Lung microvascular endothelial cell (primary cell): ENCODE results near the gene MOV10. TPM values are rescaled to one million over a fixed set of nuclear protein-coding genes. Genes with fewer than 3 reads are reported as not detected.
"Not testable (repeated sequence)": the region's sequence is repeated elsewhere in the genome, so short reads cannot be mapped to it uniquely, and the experiment has no call there.

Experiments used
- DNase-seq, 2 donors: peaks; one replicate each; pipeline versions ENCODE4 v3.0.0 to v3.0.0-alpha.2; 2010; ENCODE audit warnings: low read depth in 2 of 2
- total RNA-seq: library from RNA; depleted of rRNA; stranded (reverse); fragments of >200 nt; gene quantifications from 2 replicates; pipeline ENCODE4 v1.2.1, GENCODE V29; 2014

Gene MOV10, protein sequence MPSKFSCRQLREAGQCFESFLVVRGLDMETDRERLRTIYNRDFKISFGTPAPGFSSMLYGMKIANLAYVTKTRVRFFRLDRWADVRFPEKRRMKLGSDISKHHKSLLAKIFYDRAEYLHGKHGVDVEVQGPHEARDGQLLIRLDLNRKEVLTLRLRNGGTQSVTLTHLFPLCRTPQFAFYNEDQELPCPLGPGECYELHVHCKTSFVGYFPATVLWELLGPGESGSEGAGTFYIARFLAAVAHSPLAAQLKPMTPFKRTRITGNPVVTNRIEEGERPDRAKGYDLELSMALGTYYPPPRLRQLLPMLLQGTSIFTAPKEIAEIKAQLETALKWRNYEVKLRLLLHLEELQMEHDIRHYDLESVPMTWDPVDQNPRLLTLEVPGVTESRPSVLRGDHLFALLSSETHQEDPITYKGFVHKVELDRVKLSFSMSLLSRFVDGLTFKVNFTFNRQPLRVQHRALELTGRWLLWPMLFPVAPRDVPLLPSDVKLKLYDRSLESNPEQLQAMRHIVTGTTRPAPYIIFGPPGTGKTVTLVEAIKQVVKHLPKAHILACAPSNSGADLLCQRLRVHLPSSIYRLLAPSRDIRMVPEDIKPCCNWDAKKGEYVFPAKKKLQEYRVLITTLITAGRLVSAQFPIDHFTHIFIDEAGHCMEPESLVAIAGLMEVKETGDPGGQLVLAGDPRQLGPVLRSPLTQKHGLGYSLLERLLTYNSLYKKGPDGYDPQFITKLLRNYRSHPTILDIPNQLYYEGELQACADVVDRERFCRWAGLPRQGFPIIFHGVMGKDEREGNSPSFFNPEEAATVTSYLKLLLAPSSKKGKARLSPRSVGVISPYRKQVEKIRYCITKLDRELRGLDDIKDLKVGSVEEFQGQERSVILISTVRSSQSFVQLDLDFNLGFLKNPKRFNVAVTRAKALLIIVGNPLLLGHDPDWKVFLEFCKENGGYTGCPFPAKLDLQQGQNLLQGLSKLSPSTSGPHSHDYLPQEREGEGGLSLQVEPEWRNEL
- 35.5 and 39.5 TPM in 2 replicates for total RNA-seq

DNA sequence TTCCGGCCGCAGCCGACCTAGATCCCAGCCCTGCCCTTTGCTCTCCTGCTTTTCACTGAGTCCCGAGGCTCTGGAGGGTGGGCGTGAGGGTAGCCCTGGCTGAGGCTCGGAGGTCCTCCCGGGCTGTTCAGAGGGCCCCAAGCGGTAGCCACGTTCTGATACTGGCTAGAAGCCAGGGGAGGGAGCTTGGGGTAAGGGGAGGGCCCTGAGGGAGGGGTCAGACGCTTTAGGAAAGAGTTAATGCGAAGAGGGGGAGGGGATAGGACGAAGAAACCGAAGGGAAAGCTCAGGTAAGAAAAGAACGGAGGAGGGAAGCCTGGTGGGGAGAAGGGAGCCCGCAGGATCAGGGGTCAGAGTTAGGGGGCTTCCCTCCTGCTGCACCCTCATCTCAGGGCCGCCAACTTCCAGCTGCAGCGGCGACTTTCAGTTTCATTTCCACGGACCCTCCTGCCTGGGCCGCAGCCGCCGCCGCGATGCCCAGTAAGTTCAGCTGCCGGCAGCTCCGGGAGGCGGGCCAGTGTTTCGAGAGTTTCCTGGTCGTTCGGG, at the start of gene MOV10:
TSS of gene MOV10 (plus strand) at position 220 of the 546 bp plus-strand sequence. CDS start at position 474, 254 bp downstream.
- DNase-seq = peak; percentile 84 to 87

DNA sequence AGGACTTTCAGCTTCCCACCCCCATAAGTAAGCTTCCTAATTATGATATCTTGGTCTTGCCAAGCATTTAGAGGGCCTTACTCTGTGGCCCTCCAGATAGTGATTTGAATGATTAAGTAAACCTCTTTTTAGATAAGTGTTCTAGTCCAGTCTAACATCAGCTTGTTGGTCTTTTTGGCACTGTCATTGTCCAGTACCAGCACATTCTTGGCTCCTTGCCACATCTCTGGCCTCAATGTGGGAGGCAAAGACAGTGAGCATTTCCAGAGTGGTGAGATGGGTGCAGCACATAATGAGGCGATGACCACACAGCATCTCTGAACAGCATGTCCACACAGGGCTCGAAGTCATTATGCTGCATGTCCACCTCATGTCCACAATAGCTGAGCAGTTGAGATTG, 48.8 kb upstream of the MOV10 start:
- peak; percentile 36 to 41 for DNase-seq

- DNase-seq = no peak
These were observed 48.3 kb upstream of the MOV10 start for GRCh38 chr1:112626193-112626592.

- no peak for DNase-seq
These were observed 47.6 kb upstream of the MOV10 start for GRCh38 chr1:112626887-112627286.

- DNase-seq = no peak
These were observed 45.9 kb upstream of the MOV10 start for GRCh38 chr1:112628516-112628915.

- no peak for DNase-seq
These were observed 45.2 kb upstream of the MOV10 start for GRCh38 chr1:112629256-112629655.

GRCh38 chr1:112633628-112634027, 40.8 kb upstream of the MOV10 start:
- no peak for DNase-seq

- DNase-seq = no peak
These were observed 40.1 kb upstream of the MOV10 start for GRCh38 chr1:112634367-112634766.

GRCh38 chr1:112636056-112636455, 38.4 kb upstream of the MOV10 start:
- DNase-seq = no peak

DNA sequence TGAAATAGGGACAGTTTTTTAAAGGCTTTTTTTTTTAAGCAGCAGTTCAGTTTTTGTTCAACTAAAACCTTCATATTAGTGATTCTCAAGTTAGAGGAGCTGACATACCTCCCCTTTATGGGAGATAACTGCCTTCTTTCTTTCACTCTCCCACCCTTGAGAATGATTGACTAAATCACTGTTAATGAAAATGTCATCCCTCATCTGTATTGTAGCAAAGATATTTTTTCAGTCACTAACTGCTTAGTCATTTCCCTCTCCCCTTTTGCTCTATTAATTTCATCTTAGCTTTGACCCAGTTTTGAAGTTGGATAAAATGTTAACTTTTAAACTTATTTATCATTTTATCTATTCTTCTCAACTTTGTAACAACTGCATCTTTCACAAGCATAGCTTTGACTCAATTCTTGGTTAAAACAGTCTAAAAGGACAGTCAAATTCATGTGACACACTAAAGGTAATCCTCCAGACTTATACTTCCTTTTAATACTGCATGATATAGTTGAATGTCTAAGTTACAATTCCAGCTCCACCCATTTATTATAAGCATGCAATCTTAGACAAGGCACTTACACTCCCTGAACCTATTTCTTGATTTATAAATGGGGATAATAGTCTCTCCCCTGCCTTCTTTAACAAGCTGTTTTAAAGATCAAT, 37.7 kb upstream of the MOV10 start:
- DNase-seq = peak; percentile 31 to 32

DNA sequence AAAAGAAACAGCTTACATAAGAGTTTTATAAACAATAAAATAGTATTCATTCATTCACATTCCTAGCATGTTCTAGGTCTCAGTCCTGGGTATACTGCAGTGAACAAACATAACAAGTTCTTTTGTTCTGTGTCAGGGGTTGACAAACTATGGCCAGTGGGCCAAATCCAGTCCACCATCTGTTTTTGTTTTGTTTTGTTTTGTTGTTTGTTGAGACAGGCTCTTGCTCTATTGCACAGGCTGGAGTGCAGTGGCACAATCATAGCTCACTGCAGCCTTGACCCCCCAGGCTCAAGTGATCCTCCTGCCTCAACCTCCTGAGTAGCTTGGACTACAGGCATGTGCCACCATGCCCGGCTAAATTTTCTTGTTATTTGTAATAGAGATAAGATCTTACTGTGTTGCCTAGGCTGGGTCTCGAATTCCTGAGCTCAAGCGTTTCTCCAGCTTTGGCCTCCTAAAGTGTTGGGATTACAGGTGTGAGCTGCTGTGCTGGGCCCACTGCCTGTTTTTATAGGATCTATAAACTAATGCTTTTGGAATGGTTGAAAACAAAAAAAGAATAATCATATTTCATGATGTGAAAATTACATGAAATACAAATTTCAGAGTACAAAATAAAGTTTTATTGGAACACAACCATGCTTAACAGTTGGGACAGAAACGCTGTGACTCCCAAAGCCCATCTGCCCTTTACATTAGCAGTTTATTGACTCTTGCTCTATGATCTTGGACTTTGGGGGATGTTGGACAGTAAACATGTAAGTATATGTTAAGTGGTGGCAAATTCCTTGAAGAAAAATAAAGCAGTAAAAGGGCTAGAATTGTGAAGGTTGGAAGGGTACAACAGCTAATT, 37.0 kb upstream of the MOV10 start:
- peak; percentile 14 to 32 for DNase-seq

- no peak for DNase-seq
These were observed 36.4 kb upstream of the MOV10 start for GRCh38 chr1:112638110-112638428.

- not testable (repeated sequence) for DNase-seq
These were observed 34.0 kb upstream of the MOV10 start for GRCh38 chr1:112640437-112640836.

DNA sequence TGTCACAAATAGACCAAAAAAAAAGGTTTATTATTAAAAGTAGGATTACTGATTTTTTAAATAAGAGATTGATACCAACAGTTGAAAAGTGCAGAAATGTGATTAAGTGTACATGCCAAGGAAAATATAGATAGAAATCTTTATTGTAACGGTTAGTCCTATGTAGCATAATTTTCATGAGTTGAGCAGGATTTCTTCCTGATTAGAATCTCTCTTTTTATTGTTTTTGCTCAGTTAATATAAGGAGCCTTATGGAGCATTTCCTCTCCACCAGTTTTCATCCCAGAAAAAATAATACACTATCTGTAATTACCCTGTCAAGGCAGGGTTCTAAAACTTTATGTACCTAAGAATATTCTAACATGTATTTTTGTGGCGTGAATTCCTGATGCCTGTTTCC, 31.4 kb upstream of the MOV10 start:
- DNase-seq = no peak

DNA sequence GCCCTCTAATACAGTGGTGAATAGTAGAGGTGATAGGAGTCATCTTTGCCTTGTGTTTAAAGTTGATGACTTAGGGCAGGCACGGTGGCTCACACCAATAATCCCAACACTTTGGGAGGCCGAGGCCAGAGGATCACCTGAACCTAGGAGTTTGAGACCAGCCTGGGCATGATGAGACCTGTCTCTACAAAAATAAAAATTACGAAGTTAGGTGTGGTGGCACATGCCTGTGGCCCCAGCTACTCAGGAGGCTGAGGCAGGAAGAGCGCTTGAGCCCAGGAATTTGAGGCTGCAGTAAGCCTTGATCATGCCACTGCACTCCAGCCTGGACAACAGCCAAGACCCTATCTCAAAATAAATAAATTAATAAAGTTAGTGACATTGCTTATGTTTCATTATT, 28.2 kb upstream of the MOV10 start:
- no peak for DNase-seq

DNA sequence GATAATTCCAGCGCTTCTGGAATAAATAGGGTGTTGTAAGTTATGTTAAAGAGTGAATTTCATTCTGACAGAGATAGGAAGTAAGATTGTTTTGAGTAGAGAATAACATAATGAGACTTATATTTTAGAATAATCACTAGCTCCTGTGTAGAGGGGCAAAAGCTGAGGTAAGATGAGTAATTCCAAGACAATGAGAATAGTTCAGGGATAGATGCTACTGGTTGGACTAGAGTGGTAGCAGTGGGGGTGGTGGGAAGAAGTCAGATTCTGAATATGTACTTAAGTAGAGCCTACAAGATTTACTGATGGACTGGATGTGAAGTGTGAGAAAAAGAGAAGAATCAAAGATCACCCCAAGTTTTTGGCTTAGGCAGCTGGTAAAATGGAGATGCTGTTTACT, 23.3 kb upstream of the MOV10 start:
- no peak for DNase-seq

GRCh38 chr1:112665857-112666256, 8.6 kb upstream of the MOV10 start:
- DNase-seq = no peak

DNA sequence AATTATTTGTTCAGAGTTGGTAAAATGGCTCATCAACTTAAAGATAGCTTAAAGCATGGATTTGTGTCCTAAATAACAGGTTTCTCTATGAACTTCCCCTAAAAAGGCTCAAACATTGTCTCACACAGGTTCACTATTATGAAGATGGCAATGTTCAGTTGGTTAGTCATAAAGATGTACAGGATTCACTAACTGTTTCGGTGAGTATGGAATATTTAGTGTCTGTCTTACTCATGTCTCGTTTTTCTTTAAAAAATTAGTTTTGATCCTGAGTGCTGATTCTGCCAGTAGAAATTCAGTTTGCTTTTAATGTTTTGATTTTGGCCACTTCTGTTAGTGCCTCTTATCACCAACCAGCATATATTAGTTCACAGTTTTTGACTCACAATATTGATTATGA, 7.5 kb upstream of the MOV10 start:
- DNase-seq = no peak

GRCh38 chr1:112672009-112672408, 2.5 kb upstream of the MOV10 start:
- no peak for DNase-seq

GRCh38 chr1:112672842-112673241, 1.6 kb upstream of the MOV10 start:
- no peak for DNase-seq
